GM12865 (cell line): ENCODE results near the gene PDE7B.

Experiments
- DNase-seq: peaks from one replicate; pipeline ENCODE4 v3.0.0; 2010; ENCODE audit warnings: low read depth
- H3K4me3 ChIP-seq: 2 replicates; pipeline ENCODE4 v1.5.1; 2011; ENCODE audit warnings: mild to moderate bottlenecking, low read depth, low read length, control low read depth
- CTCF ChIP-seq: IDR thresholded peaks from 2 replicates; pipeline ENCODE4 v1.5.1; 2011; ENCODE audit warnings: low read length, control low read depth, low read depth, inconsistent platforms; ENCODE audit not compliant: insufficient read depth; ENCODE audit errors: missing control alignments

Gene PDE7B

GRCh38 chr6:135974426-135974825 lies 122.9 kb downstream of the PDE7B start:
- H3K4me3 ChIP-seq = no peak overlapping the region
- DNase-seq = no peak
- TF ChIP-seq CTCF = no peak

GRCh38 chr6:135976585-135976984 lies 125.1 kb downstream of the PDE7B start:
- DNase-seq = no peak
- TF ChIP-seq CTCF = no peak
- H3K4me3 ChIP-seq = no peak overlapping the region

- no peak overlapping the region for H3K4me3 ChIP-seq
- TF ChIP-seq CTCF = no peak
- no peak for DNase-seq
These were observed 131.6 kb downstream of the PDE7B start for GRCh38 chr6:135983093-135983492.

- DNase-seq = no peak
- H3K4me3 ChIP-seq = no peak overlapping the region
- no peak for TF ChIP-seq CTCF
These were observed 132.3 kb downstream of the PDE7B start for GRCh38 chr6:135983718-135984343.

- no peak for DNase-seq
These were observed 134.0 kb downstream of the PDE7B start for GRCh38 chr6:135985471-135985870.

GRCh38 chr6:135987226-135987625 lies 135.7 kb downstream of the PDE7B start:
- DNase-seq = no peak
- H3K4me3 ChIP-seq = no peak overlapping the region
- TF ChIP-seq CTCF = no peak

More at GRCh38 chr6:135985471-135985870, 134.0 kb downstream of the PDE7B start:
- TF ChIP-seq CTCF = no peak
- no peak overlapping the region for H3K4me3 ChIP-seq

- TF ChIP-seq CTCF = no peak
- no peak for DNase-seq
- no peak overlapping the region for H3K4me3 ChIP-seq
These were observed 138.9 kb downstream of the PDE7B start for GRCh38 chr6:135990439-135990838.
